ENCODE data around the gene SCGB1D1.

DNA sequence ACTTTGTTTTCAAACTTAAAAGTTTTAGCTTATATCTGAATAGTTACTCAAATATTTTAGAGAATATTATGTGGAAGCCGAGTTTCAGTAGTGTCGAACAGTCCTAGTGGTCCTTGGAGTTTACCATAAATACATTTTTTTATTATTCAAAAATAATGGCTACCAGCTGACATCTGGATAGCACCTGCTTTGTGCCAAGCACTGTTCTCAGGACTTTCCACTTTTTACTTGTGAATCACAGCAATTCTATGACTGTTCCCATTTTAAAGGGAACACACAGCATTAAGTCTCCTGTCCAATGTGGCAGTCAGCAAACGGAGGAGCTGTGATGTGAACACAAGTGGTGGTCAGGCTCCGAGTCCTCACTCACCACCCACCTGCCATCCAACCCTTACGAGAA lies 14.4 kb downstream of the SCGB1D1 start:
- TF ChIP-seq CTCF (IDR thresholded peaks at IDR 0.05) (no peak), POLR2A (IDR thresholded peaks at IDR 0.05) (no peak)
